ENCODE measurements around the gene PRPS1.

- no peak for TF ChIP-seq CTCF (tag by site-specific recombination; IDR thresholded peaks at IDR 0.05)
- TF ChIP-seq ZNF560 (tag by site-specific recombination; IDR thresholded peaks at IDR 0.05; ENCODE audit: borderline replicate concordance) = no peak
- no peak for TF ChIP-seq ZNF146 (tag by site-specific recombination; IDR thresholded peaks at IDR 0.05)
- no peak for TF ChIP-seq SCRT2 (tag by site-specific recombination; IDR thresholded peaks at IDR 0.05)
- TF ChIP-seq MYNN (tag by site-specific recombination; IDR thresholded peaks at IDR 0.05; ENCODE audit: borderline replicate concordance) = no peak
- TF ChIP-seq ZBTB8A (tag by site-specific recombination; IDR thresholded peaks at IDR 0.05) = no peak
- no peak for TF ChIP-seq ZNF707 (tag by site-specific recombination; IDR thresholded peaks at IDR 0.05)
- TF ChIP-seq PBX3 (CRISPR knock-in tag; IDR thresholded peaks at IDR 0.05) = no peak
- TF ChIP-seq ZBTB17 (tag by site-specific recombination; IDR thresholded peaks at IDR 0.05) = no peak
- TF ChIP-seq ZNF658 (tag by site-specific recombination; IDR thresholded peaks at IDR 0.05) = no peak
- TF ChIP-seq REST (tag by site-specific recombination; IDR thresholded peaks at IDR 0.05) = no peak
Measured at GRCh38 chrX:107675365-107675654, 47.0 kb downstream of the PRPS1 start.

Measured in HEK293 (cell line).